ENCODE measurements around the gene KCTD11.

Gene KCTD11

GRCh38 chr17:7315570-7316235 is 36.3 kb upstream of the KCTD11 start:
- Histone ChIP-seq H3K4me1 (ENCODE audit: insufficient read depth, low read length) (no peaks in the 10 kb centered on the region; the same call in 1 of the 2 replicates), H3K9me3 (ENCODE audit: control insufficient read depth, insufficient read depth, low read length) (no peaks in the 10 kb centered on the region), H3K36me3 (ENCODE audit: insufficient read depth, low read length) (peaks cover 32% of the 10 kb centered on the region), H3K9ac (ENCODE audit: low read depth, low read length) (peak overlapping the region; percentile 46)

DNA sequence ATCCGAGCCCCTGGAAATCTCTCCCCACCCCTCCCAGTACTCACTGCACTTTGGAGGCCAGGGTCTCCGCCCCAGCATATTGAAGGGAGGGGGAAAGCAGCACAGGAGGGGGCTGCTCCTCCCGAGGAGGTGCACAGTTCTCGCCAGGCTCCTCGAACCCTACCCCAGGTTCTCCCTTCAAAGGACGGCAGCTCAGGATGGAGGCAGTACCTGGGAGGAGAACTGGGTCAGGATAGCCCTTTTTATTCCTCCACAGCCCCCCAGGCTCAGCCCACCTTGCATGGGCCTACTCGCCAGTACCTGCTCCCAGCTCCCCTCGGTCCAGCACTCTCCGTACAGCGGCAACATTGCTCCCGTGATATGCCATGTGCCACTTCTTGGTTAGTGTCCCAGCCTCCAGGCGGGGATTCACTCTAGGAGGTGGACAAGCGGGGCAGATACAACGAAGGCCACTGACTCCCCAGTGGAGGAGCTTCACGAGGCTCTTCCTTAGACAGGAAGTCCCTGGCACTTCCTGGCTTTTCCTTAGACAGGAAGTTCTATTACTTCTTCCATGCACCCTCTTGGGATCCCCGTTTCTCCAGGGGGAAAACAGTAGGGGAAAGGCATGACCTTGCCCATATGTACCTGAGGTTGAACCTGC is 34.7 kb upstream of the KCTD11 start:
- Histone ChIP-seq H3K9me3 (ENCODE audit: control insufficient read depth, insufficient read depth, low read length) (no peaks in the 10 kb centered on the region), H3K9ac (ENCODE audit: low read depth, low read length) (no peak overlapping the region), H3K4me1 (ENCODE audit: insufficient read depth, low read length) (no peaks in the 10 kb centered on the region; the same call in 1 of the 2 replicates), H3K36me3 (ENCODE audit: insufficient read depth, low read length) (peaks cover 23% of the 10 kb centered on the region)

GRCh38 chr17:7318121-7318860 is 33.7 kb upstream of the KCTD11 start:
- H3K9me3 ChIP-seq (ENCODE audit: control insufficient read depth, insufficient read depth, low read length), result no peaks in the 10 kb centered on the region
- H3K36me3 ChIP-seq (ENCODE audit: insufficient read depth, low read length), result peaks cover 23% of the 10 kb centered on the region
- H3K4me1 ChIP-seq (ENCODE audit: insufficient read depth, low read length), result no peaks in the 10 kb centered on the region; the same call in 1 of the 2 replicates
- no peak overlapping the region for H3K9ac ChIP-seq (ENCODE audit: low read depth, low read length)

GRCh38 chr17:7321466-7321865 is 30.5 kb upstream of the KCTD11 start:
- no peaks in the 10 kb centered on the region for H3K9me3 ChIP-seq (ENCODE audit: control insufficient read depth, insufficient read depth, low read length)
- H3K4me1 ChIP-seq (ENCODE audit: insufficient read depth, low read length), result no peaks in the 10 kb centered on the region
- H3K36me3 ChIP-seq (ENCODE audit: insufficient read depth, low read length), result peaks cover 37% of the 10 kb centered on the region
- H3K9ac ChIP-seq (ENCODE audit: low read depth, low read length), result no peak overlapping the region

GRCh38 chr17:7322520-7323194 is 29.3 kb upstream of the KCTD11 start:
- Histone ChIP-seq H3K9ac (ENCODE audit: low read depth, low read length) (no peak overlapping the region), H3K4me1 (ENCODE audit: insufficient read depth, low read length) (no peaks in the 10 kb centered on the region), H3K36me3 (ENCODE audit: insufficient read depth, low read length) (peaks cover 33% of the 10 kb centered on the region), H3K9me3 (ENCODE audit: control insufficient read depth, insufficient read depth, low read length) (no peaks in the 10 kb centered on the region)

- Histone ChIP-seq H3K4me1 (ENCODE audit: insufficient read depth, low read length) (peaks cover 4% of the 10 kb centered on the region), H3K9ac (ENCODE audit: low read depth, low read length) (no peak overlapping the region), H3K36me3 (ENCODE audit: insufficient read depth, low read length) (peaks cover 30% of the 10 kb centered on the region), H3K9me3 (ENCODE audit: control insufficient read depth, insufficient read depth, low read length) (no peaks in the 10 kb centered on the region)
Observed at GRCh38 chr17:7323731-7324437, 28.1 kb upstream of the KCTD11 start.

DNA sequence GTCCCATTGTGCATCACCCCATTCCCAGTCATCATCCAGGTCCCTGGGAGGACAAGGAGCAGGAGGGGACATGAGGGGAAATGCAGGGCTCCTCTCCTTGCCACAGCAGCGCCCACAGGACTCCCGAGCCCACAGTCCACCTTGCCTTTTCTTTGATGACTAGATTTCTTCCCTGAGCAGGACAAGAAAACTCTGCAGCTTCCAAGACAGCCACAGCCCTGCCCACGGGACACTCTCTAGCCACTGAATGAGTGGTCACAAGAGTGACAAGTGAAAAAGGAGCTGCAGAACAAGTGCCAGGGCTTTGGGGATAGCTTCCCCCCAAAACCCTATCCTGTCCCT is 27.6 kb upstream of the KCTD11 start:
- Histone ChIP-seq H3K36me3 (ENCODE audit: insufficient read depth, low read length) (peaks cover 30% of the 10 kb centered on the region), H3K4me1 (ENCODE audit: insufficient read depth, low read length) (peaks cover 4% of the 10 kb centered on the region), H3K9me3 (ENCODE audit: control insufficient read depth, insufficient read depth, low read length) (no peaks in the 10 kb centered on the region), H3K9ac (ENCODE audit: low read depth, low read length) (no peak overlapping the region)

GRCh38 chr17:7325031-7325528 is 26.9 kb upstream of the KCTD11 start:
- Histone ChIP-seq H3K36me3 (ENCODE audit: insufficient read depth, low read length) (peaks cover 29% of the 10 kb centered on the region), H3K9me3 (ENCODE audit: control insufficient read depth, insufficient read depth, low read length) (no peaks in the 10 kb centered on the region), H3K4me1 (ENCODE audit: insufficient read depth, low read length) (peaks cover 4% of the 10 kb centered on the region), H3K9ac (ENCODE audit: low read depth, low read length) (no peak overlapping the region)

GRCh38 chr17:7326186-7326585 is 25.8 kb upstream of the KCTD11 start:
- H3K4me1 ChIP-seq (ENCODE audit: insufficient read depth, low read length), result peaks cover 4% of the 10 kb centered on the region
- H3K9me3 ChIP-seq (ENCODE audit: control insufficient read depth, insufficient read depth, low read length), result no peaks in the 10 kb centered on the region
- H3K9ac ChIP-seq (ENCODE audit: low read depth, low read length), result no peak overlapping the region
- peaks cover 21% of the 10 kb centered on the region for H3K36me3 ChIP-seq (ENCODE audit: insufficient read depth, low read length)

- Histone ChIP-seq H3K36me3 (ENCODE audit: insufficient read depth, low read length) (peaks cover 21% of the 10 kb centered on the region), H3K9me3 (ENCODE audit: control insufficient read depth, insufficient read depth, low read length) (no peaks in the 10 kb centered on the region), H3K4me1 (ENCODE audit: insufficient read depth, low read length) (peaks cover 4% of the 10 kb centered on the region), H3K9ac (ENCODE audit: low read depth, low read length) (no peak overlapping the region)
Observed at GRCh38 chr17:7327056-7327455, 24.9 kb upstream of the KCTD11 start.

DNA sequence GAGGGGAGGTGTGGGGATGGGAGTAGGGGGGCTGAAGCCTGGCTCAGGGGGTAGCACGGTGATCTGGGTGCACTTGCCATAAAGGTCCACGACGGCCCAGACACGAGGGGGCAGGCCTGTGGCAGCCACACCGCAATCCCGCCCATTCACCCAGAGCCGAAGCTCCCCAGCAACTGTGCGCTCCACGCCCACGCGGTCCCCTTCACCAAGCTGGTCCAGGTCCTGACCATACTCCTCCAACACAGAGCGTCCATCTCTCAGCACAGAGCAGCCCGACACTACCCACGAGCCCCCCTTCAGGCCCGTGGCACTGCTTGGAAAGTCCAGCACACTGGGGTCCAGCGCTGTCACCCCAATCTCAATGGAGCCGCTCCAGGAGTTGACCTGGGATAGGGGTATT is 24.5 kb upstream of the KCTD11 start:
- H3K9me3 ChIP-seq (ENCODE audit: control insufficient read depth, insufficient read depth, low read length), result no peaks in the 10 kb centered on the region
- no peak overlapping the region for H3K9ac ChIP-seq (ENCODE audit: low read depth, low read length)
- H3K36me3 ChIP-seq (ENCODE audit: insufficient read depth, low read length), result peaks cover 21% of the 10 kb centered on the region
- H3K4me1 ChIP-seq (ENCODE audit: insufficient read depth, low read length), result peaks cover 4% of the 10 kb centered on the region

DNA sequence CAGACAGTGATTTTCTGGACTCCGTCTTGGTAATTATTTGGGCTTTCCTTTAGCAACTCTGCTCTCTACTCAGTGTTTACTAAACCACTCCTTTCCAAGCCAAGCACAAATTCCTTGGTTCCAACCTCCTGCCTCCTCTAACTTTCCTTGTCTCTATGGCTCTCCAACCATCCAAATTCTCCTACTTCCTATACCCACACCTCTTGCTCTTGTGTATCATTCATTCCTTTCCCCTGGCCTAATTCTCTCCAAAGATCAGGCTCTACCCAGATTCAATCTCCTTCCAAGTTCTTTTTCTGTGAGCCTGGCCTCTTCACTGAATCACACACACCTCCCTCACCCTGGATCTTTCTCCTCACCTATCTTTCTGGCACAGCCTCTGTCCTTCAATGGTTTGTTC is 24.0 kb upstream of the KCTD11 start:
- no peaks in the 10 kb centered on the region for H3K9me3 ChIP-seq (ENCODE audit: control insufficient read depth, insufficient read depth, low read length)
- H3K36me3 ChIP-seq (ENCODE audit: insufficient read depth, low read length), result peaks cover 19% of the 10 kb centered on the region
- H3K4me1 ChIP-seq (ENCODE audit: insufficient read depth, low read length), result peaks cover 4% of the 10 kb centered on the region
- peak overlapping the region; percentile 64; the same call in 1 of the 2 replicates for H3K9ac ChIP-seq (ENCODE audit: low read depth, low read length)

GRCh38 chr17:7328840-7329373 is 23.1 kb upstream of the KCTD11 start, which contains the start of gene NEURL4:
Gene NEURL4 (minus strand): TSS chr17:7329335. CDS start chr17:7329312, 23 bp downstream.
- Histone ChIP-seq H3K9me3 (ENCODE audit: control insufficient read depth, insufficient read depth, low read length) (no peaks in the 10 kb centered on the region), H3K4me1 (ENCODE audit: insufficient read depth, low read length) (peaks cover 4% of the 10 kb centered on the region), H3K36me3 (ENCODE audit: insufficient read depth, low read length) (peaks cover 12% of the 10 kb centered on the region; the same call in 1 of the 2 replicates), H3K9ac (ENCODE audit: low read depth, low read length) (peak within 1 kb of the TSS; percentile 83)

All from ES-I3 (cell line).